IPS-18a (cell line): ENCODE results near the gene GPX1.
"Not testable (repeated sequence)": the region's sequence is repeated elsewhere in the genome, so short reads cannot be mapped to it uniquely, and the experiment has no call there.

ENCODE experiments used
- H3K27ac ChIP-seq: one replicate; pipeline ENCODE4 v1.5.1; 2013; ENCODE audit warnings: low read length
- H3K27me3 ChIP-seq: one replicate; pipeline ENCODE4 v1.6.1; 2013; ENCODE audit warnings: mild to moderate bottlenecking, low read length; ENCODE audit not compliant: control insufficient read depth, insufficient read depth
- H3K36me3 ChIP-seq: one replicate; pipeline ENCODE4 v1.6.1; 2013; ENCODE audit warnings: low read depth, low read length; ENCODE audit not compliant: control insufficient read depth
- H3K4me1 ChIP-seq: one replicate; pipeline ENCODE4 v1.6.1; 2013; ENCODE audit warnings: low read depth, low read length; ENCODE audit not compliant: control insufficient read depth
- H3K4me3 ChIP-seq: one replicate; pipeline ENCODE4 v1.5.1; 2013; ENCODE audit warnings: low read length
- H3K9ac ChIP-seq: one replicate; pipeline ENCODE4 v1.6.1; 2013; ENCODE audit warnings: mild to moderate bottlenecking, low read length, moderate library complexity
- H3K9me3 ChIP-seq: one replicate; pipeline ENCODE4 v1.6.1; 2013; ENCODE audit warnings: low read depth, low read length; ENCODE audit not compliant: control insufficient read depth

GPX1 gene

GRCh38 chr3:49358217-49358883 lies at the start of gene GPX1:
TSS of gene GPX1 (minus strand) at chr3:49358353. CDS start at chr3:49358278, 75 bp downstream.
- peak within 1 kb of the TSS; percentile 80 for H3K4me3 ChIP-seq
- no peaks in the 10 kb centered on the region for H3K27me3 ChIP-seq
- no peaks in the 10 kb centered on the region for H3K9me3 ChIP-seq
- H3K36me3 ChIP-seq: peaks cover 31% of the 10 kb centered on the region
- peak within 1 kb of the TSS; percentile 69 for H3K9ac ChIP-seq
- peaks cover 11% of the 10 kb centered on the region for H3K4me1 ChIP-seq
- peak within 1 kb of the TSS; percentile 70 for H3K27ac ChIP-seq

DNA sequence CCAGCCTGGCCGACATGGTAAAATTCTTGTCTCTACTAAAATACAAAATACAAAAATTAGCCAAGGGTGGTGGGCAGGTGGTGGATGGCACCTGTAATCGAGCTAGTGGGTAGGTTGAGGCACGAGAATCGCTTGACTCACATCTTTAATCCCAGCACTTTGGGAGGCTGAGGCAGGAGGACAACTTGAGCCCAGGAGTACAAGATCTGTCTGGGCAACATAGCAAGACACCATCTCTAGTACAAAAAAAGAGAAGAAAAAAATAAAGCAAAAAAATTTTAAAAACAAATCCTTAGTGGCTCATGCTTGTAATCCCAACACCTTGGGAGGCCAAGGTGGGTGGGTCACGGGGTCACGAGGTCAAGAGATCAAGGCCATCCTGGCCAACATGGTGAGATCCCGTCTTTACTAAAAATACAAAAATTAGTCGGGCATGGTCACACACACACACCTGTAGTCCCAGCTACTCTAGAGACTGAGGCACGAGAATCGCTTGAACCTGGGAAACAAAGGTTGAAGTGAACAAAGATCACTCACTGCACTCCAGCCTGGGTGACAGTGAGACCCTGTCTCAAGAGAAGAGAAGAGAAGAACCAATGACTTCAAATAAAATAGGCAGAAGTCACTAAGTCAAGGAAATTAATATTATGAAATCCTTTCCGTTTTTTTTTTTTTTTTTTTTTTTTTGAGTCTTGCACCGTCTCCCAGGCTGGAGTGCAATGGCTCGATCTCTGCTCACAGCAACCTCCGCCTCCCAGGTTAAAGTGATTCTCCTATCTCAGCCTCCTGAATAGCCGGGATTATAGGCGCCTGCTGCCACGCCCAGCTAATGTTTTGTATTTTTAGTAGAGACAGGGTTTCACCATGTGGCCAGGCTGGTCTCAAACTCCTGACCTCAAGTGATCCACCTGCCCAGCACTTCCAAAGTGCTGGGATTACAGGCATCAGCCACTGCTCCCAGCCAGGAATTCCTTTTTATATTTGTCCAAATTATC lies 48.7 kb upstream of the GPX1 start:
- Histone ChIP-seq H3K36me3 (no peaks in the 10 kb centered on the region), H3K9ac (no peak overlapping the region)

GRCh38 chr3:49405570-49405969 lies 47.4 kb upstream of the GPX1 start:
- H3K27ac ChIP-seq, H3K27me3 ChIP-seq, H3K4me3 ChIP-seq, H3K36me3 ChIP-seq, H3K9me3 ChIP-seq, H3K9ac ChIP-seq: not testable (repeated sequence)
- peaks cover 11% of the 10 kb centered on the region for H3K4me1 ChIP-seq

More for the DNA sequence above, 48.7 kb upstream of the GPX1 start:
- Histone ChIP-seq H3K27me3 (no peaks in the 10 kb centered on the region), H3K9me3 (no peaks in the 10 kb centered on the region), H3K4me1 (peaks cover 13% of the 10 kb centered on the region), H3K27ac (no peak overlapping the region), H3K4me3 (no peak overlapping the region)

- Histone ChIP-seq H3K27ac (no peak overlapping the region), H3K9me3 (no peaks in the 10 kb centered on the region), H3K36me3 (no peaks in the 10 kb centered on the region), H3K27me3 (no peaks in the 10 kb centered on the region), H3K4me3 (no peak overlapping the region), H3K4me1 (no peaks in the 10 kb centered on the region), H3K9ac (no peak overlapping the region)
These were observed 45.7 kb upstream of the GPX1 start for GRCh38 chr3:49403891-49404290.

GRCh38 chr3:49401766-49402165 lies 43.6 kb upstream of the GPX1 start:
- H3K4me3 ChIP-seq: no peak overlapping the region
- H3K36me3 ChIP-seq: no peaks in the 10 kb centered on the region
- H3K4me1 ChIP-seq: no peaks in the 10 kb centered on the region

DNA sequence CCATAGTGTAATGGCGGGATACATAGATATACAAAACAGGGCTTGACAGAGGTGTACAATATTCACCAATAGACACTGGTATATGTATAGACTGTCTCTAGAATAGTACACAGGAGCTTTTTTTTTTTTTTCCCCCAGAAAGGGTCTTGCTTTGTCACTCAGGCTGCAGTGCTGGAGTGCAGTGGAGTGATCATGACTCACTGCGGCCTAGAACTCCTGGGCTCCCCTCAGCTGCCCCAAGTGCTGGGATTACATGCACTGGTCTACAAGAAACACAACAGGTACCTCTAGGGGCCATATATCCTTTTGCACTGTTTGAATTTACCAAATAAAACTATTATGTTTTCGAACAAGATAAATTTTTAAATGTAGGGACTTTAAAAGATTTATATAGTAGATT lies 41.3 kb upstream of the GPX1 start:
- H3K27me3 ChIP-seq: no peaks in the 10 kb centered on the region
- no peak overlapping the region for H3K4me3 ChIP-seq
- no peaks in the 10 kb centered on the region for H3K9me3 ChIP-seq
- peaks cover 4% of the 10 kb centered on the region for H3K36me3 ChIP-seq
- H3K9ac ChIP-seq: no peak overlapping the region
- no peaks in the 10 kb centered on the region for H3K4me1 ChIP-seq
- no peak overlapping the region for H3K27ac ChIP-seq

More at GRCh38 chr3:49401766-49402165, 43.6 kb upstream of the GPX1 start:
- no peak overlapping the region for H3K9ac ChIP-seq
- H3K9me3 ChIP-seq: no peaks in the 10 kb centered on the region
- H3K27ac ChIP-seq: no peak overlapping the region
- no peaks in the 10 kb centered on the region for H3K27me3 ChIP-seq

DNA sequence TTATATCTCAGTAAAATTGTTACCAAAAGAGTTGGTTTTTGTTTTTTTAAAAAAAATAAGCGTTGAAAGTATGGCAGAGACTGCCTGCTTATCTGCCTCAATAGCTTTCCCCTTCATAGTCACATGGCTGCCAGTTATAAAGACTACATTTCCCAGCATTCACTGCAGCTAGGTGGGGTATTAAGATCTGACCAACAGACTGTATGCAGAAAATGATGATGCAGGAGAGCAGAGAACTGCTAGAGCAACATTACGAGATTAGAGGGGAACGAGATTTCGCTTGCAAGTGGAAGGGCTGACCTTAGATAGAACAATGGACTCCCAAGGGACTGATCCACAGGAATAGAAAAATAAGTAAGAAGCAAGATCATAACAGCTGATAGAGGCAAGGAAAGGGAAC lies 39.3 kb upstream of the GPX1 start:
- no peaks in the 10 kb centered on the region for H3K9me3 ChIP-seq
- no peaks in the 10 kb centered on the region for H3K4me1 ChIP-seq
- no peak overlapping the region for H3K9ac ChIP-seq
- H3K27ac ChIP-seq: no peak overlapping the region
- H3K27me3 ChIP-seq: no peaks in the 10 kb centered on the region
- H3K36me3 ChIP-seq: peaks cover 4% of the 10 kb centered on the region
- H3K4me3 ChIP-seq: no peak overlapping the region

GRCh38 chr3:49391310-49391709 lies 33.2 kb upstream of the GPX1 start:
- not testable (repeated sequence) for H3K36me3 ChIP-seq, H3K9ac ChIP-seq, H3K27me3 ChIP-seq, H3K9me3 ChIP-seq, H3K4me1 ChIP-seq, H3K27ac ChIP-seq, H3K4me3 ChIP-seq

DNA sequence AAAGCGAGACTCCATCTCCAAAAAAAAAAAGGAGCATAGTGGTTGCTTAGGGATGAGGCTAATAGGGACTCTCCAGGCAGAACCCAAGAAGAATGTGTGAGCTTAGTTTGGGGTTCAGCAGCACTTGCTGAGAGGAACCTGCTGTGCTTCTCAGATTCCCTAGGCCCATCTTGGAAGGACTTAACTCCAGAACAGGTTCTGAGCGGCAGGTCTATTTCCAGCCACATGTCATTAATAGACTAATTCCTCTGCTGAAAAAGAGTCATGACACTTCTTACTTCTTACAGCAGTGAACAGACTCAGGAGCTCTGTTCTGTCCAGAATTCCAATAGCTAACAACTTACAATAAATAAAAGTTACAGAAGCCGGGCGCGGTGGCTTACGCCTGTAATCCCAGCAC lies 31.1 kb upstream of the GPX1 start:
- Histone ChIP-seq H3K4me3 (no peak overlapping the region), H3K36me3 (no peaks in the 10 kb centered on the region), H3K27me3 (no peaks in the 10 kb centered on the region), H3K4me1 (no peaks in the 10 kb centered on the region), H3K27ac (no peak overlapping the region), H3K9me3 (no peaks in the 10 kb centered on the region), H3K9ac (no peak overlapping the region)

GRCh38 chr3:49388289-49388820 lies 30.2 kb upstream of the GPX1 start:
- no peaks in the 10 kb centered on the region for H3K4me1 ChIP-seq
- H3K27me3 ChIP-seq: no peaks in the 10 kb centered on the region
- H3K4me3 ChIP-seq: no peak overlapping the region
- no peaks in the 10 kb centered on the region for H3K9me3 ChIP-seq
- no peak overlapping the region for H3K9ac ChIP-seq
- H3K27ac ChIP-seq: no peak overlapping the region
- no peaks in the 10 kb centered on the region for H3K36me3 ChIP-seq

DNA sequence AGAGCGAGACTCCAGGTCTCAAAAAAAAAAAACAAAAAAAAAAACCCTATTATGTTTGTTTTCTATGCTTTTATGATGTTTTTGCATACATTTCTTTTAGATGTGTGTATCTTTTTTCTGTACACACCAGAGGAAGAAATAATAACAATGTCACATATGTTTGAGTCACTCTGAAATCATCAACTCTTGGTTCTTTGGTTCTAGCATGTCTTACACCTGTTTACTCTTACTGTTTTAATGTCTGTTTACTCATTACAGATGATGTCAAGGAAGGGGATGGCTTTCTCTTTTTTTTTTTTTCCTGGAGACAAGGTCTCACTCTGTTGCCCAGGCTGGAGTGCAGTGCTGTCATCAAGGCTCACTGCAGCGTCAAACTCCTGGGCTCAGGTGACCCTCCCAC lies 29.6 kb upstream of the GPX1 start:
- no peaks in the 10 kb centered on the region for H3K36me3 ChIP-seq
- no peaks in the 10 kb centered on the region for H3K27me3 ChIP-seq
- H3K4me1 ChIP-seq: no peaks in the 10 kb centered on the region
- H3K27ac ChIP-seq: no peak overlapping the region
- H3K9me3 ChIP-seq: no peaks in the 10 kb centered on the region
- no peak overlapping the region for H3K9ac ChIP-seq
- no peak overlapping the region for H3K4me3 ChIP-seq
